Measurements from ENCODE around the gene CCAR1. TPM values are rescaled to one million over a fixed set of nuclear protein-coding genes. Genes with fewer than 3 reads are reported as not detected.

CCAR1 gene
- total RNA-seq, 1 experiment from 2014 or later = 84.4 TPM

- Histone ChIP-seq H3K4me2 (ENCODE audit: low read length) (no peak overlapping the region), H3K4me1 (ENCODE audit: control insufficient read depth in 1 of 2, insufficient read depth in 2 of 2, low read length in 2 of 2) (peaks cover 5 to 16% of the 10 kb centered on the region in 2 experiments), H3K27ac (ENCODE audit: low read depth, low read length) (no peak overlapping the region), H3K27me3 (ENCODE audit: insufficient read depth, low read length) (no peaks in the 10 kb centered on the region), H3K9me2 (ENCODE audit: insufficient read depth) (no peaks in the 10 kb centered on the region), H2AFZ (ENCODE audit: low read depth, low read length, poor library complexity, severe bottlenecking) (no peak overlapping the region), H3K9ac (ENCODE audit: low read length) (no peak overlapping the region), H4K20me1 (ENCODE audit: insufficient read depth) (no peaks in the 10 kb centered on the region), H3K36me3 (ENCODE audit: control insufficient read depth in 1 of 2, insufficient read depth in 2 of 2, low read length in 2 of 2) (no peaks in the 10 kb centered on the region), H3K4me3 (replicated peaks in 1 of 2; ENCODE audit: low read depth in 1 of 2, low read length in 2 of 2) (no peak overlapping the region), H3K79me2 (ENCODE audit: insufficient read depth, low read length) (no peaks in the 10 kb centered on the region), H3K9me3 (ENCODE audit: control insufficient read depth in 1 of 2, insufficient read depth in 1 of 2, low read depth in 1 of 2, low read length in 2 of 2) (no peaks in the 10 kb centered on the region)
- ChIA-PET POLR2A (no interaction called here), RAD21 (ENCODE audit: low non-redundant PET in 1 of 2, low total read pairs in 2 of 2, uncharacterized antibody in 2 of 2, unreplicated experiment in 2 of 2) (no interaction called here), CTCF (no interaction called here)
- TF ChIP-seq EZH2 (IDR thresholded peaks at IDR 0.05) = no peak
- TF ChIP-seq EGR1 (IDR thresholded peaks at IDR 0.05; ENCODE audit: low read depth) = no peak
- no peak for TF ChIP-seq JUND (IDR thresholded peaks at IDR 0.05)
- TF ChIP-seq POLR2A (IDR thresholded peaks at IDR 0.05; ENCODE audit: borderline replicate concordance, extremely low read depth, insufficient read depth, insufficient read length) = no peak
- TF ChIP-seq YY1 (IDR thresholded peaks at IDR 0.05; ENCODE audit: extremely low read depth, insufficient replicate concordance, low read depth, low read length) = no peak
- TF ChIP-seq FOSL1 (IDR thresholded peaks at IDR 0.05; ENCODE audit: low read depth) = no peak
- TF ChIP-seq, protein P1, sequence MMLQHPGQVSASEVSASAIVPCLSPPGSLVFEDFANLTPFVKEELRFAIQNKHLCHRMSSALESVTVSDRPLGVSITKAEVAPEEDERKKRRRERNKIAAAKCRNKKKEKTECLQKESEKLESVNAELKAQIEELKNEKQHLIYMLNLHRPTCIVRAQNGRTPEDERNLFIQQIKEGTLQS (IDR thresholded peaks at IDR 0.05) = no peak
- no peak for TF ChIP-seq TCF7L2 (IDR thresholded peaks at IDR 0.05; ENCODE audit: borderline replicate concordance, extremely low read depth, insufficient read depth, insufficient read length)
- TF ChIP-seq, protein P2, sequence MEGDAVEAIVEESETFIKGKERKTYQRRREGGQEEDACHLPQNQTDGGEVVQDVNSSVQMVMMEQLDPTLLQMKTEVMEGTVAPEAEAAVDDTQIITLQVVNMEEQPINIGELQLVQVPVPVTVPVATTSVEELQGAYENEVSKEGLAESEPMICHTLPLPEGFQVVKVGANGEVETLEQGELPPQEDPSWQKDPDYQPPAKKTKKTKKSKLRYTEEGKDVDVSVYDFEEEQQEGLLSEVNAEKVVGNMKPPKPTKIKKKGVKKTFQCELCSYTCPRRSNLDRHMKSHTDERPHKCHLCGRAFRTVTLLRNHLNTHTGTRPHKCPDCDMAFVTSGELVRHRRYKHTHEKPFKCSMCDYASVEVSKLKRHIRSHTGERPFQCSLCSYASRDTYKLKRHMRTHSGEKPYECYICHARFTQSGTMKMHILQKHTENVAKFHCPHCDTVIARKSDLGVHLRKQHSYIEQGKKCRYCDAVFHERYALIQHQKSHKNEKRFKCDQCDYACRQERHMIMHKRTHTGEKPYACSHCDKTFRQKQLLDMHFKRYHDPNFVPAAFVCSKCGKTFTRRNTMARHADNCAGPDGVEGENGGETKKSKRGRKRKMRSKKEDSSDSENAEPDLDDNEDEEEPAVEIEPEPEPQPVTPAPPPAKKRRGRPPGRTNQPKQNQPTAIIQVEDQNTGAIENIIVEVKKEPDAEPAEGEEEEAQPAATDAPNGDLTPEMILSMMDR (IDR thresholded peaks at IDR 0.05 in 2 of 3, conservative IDR thresholded peaks at IDR 0.05 in 1 of 3; ENCODE audit: borderline replicate concordance in 1 of 3, insufficient read depth in 1 of 3, low read depth in 2 of 3, low read length in 2 of 3) = no peak
- TF ChIP-seq ZBTB33 (IDR thresholded peaks at IDR 0.05; ENCODE audit: extremely low read depth, insufficient replicate concordance, low read length) = no peak
- no peak for TF ChIP-seq EZH2phosphoT487 (IDR thresholded peaks at IDR 0.05; ENCODE audit: borderline replicate concordance)
- no peak for TF ChIP-seq POLR2AphosphoS5 (IDR thresholded peaks at IDR 0.05; ENCODE audit: low read depth, low read length)
- no peak for TF ChIP-seq CBX3 (IDR thresholded peaks at IDR 0.05; ENCODE audit: low read depth)
- TF ChIP-seq SRF (IDR thresholded peaks at IDR 0.05; ENCODE audit: low read depth) = no peak
- no peak for TF ChIP-seq SIN3A (IDR thresholded peaks at IDR 0.05; ENCODE audit: low read depth)
- no peak for TF ChIP-seq CEBPB (IDR thresholded peaks at IDR 0.05; ENCODE audit: low read depth)
- BruUV-seq (replicated peaks) = no TSS peak
- intact Hi-C loops (cut with micrococcal nuclease) = no loop called here
- ATAC-seq (no peak), DNase-seq (ENCODE audit: low read depth, low spot score) (no peak)
Observed at GRCh38 chr10:68829521-68829920, 108.5 kb downstream of the CCAR1 start.
